Endodermal cell (in vitro differentiated cells): ENCODE results near the gene STX19. TPM values are rescaled to one million over a fixed set of nuclear protein-coding genes. Genes with fewer than 3 reads are reported as not detected.

ENCODE experiments used
- DNase-seq: peaks from one replicate; pipeline ENCODE4 v3.0.0-alpha.2; 2017
- H3K27ac ChIP-seq: 2 replicates; pipeline ENCODE4 v1.5.1; 2013; ENCODE audit warnings: mild to moderate bottlenecking, low read depth, low read length, moderate library complexity
- H3K27me3 ChIP-seq: 2 replicates; pipeline ENCODE4 v1.6.1; 2013; ENCODE audit warnings: mild to moderate bottlenecking, low read length, moderate library complexity; ENCODE audit not compliant: insufficient read depth, control insufficient read depth, poor library complexity, severe bottlenecking
- H3K36me3 ChIP-seq: 2 replicates; pipeline ENCODE4 v1.7.0; 2013; ENCODE audit warnings: mild to moderate bottlenecking, low read length, moderate library complexity; ENCODE audit not compliant: control insufficient read depth, insufficient read depth
- H3K4me1 ChIP-seq: one replicate; pipeline ENCODE4 v1.7.0; 2013; ENCODE audit warnings: low read length; ENCODE audit not compliant: control insufficient read depth, insufficient read depth
- H3K4me3 ChIP-seq: 2 replicates; pipeline ENCODE4 v1.5.1; 2013; ENCODE audit warnings: mild to moderate bottlenecking, low read length, moderate library complexity
- H3K9ac ChIP-seq: 2 replicates; pipeline ENCODE4 v1.6.1; 2013; ENCODE audit warnings: mild to moderate bottlenecking, low read length, moderate library complexity; ENCODE audit not compliant: poor library complexity, severe bottlenecking; ENCODE audit errors: extremely low read depth
- H3K9me3 ChIP-seq: 2 replicates; pipeline ENCODE4 v1.6.1; 2013; ENCODE audit warnings: mild to moderate bottlenecking, low read length, moderate library complexity; ENCODE audit not compliant: control insufficient read depth
- H3K27ac Mint-ChIP-seq: 2 replicates; pipeline ENCODE4 v1.8.0; 2020; ENCODE audit warnings: mixed read lengths
- H3K27me3 Mint-ChIP-seq: 2 replicates; pipeline ENCODE4 v1.8.0; 2021; ENCODE audit warnings: mild to moderate bottlenecking, mixed read lengths; ENCODE audit not compliant: insufficient read depth
- H3K36me3 Mint-ChIP-seq: 2 replicates; pipeline ENCODE4 v1.8.0; 2020; ENCODE audit warnings: low read depth, mixed read lengths
- H3K4me1 Mint-ChIP-seq: 2 replicates; pipeline ENCODE4 v1.8.0; 2020; ENCODE audit warnings: mixed read lengths
- H3K4me3 Mint-ChIP-seq: 2 replicates; pipeline ENCODE4 v1.8.0; 2020; ENCODE audit warnings: mild to moderate bottlenecking, moderate library complexity, mixed read lengths
- H3K9me3 Mint-ChIP-seq: 2 replicates; pipeline ENCODE4 v1.8.0; 2020; ENCODE audit warnings: mild to moderate bottlenecking, mixed read lengths
- WGBS, 2 experiments: methylation state at CpG; one replicate each; pipeline versions ENCODE4 v1.1.5 to v1.1.7; 2013; ENCODE audit warnings: missing lambda C conversion rate in 2 of 2, mixed read lengths in 1 of 2; ENCODE audit not compliant: insufficient coverage in 1 of 2, insufficient read length in 1 of 2; 5-methylcytosine and 5-hydroxymethylcytosine counted together
- total RNA-seq, 2 donors: library from RNA; stranded (reverse); fragmentation: NEBNext Ultra II Directional in 1 of 2; extraction: Animal tissue kit (Norgen Biotek cat#: 25700) in 1 of 2; gene quantifications; 2 replicates in 1 of 2; 3 replicates in 1 of 2; pipeline ENCODE4 v1.2.1, GENCODE V29; 2021
- TF ChIP-seq, protein P1 (sequence below): fragments of 200-600 bp; sonication (generic); conservative IDR thresholded peaks from 2 replicates; pipeline ENCODE4 v1.5.0; 2021; ENCODE audit warnings: antibody characterized with exemption, mild to moderate bottlenecking

Gene STX19
- total RNA-seq, 2 donors from 2014 or later, result not detected

GRCh38 chr3:93983408-93983807 is 45.0 kb downstream of the STX19 start:
- no peak overlapping the region for H3K27ac ChIP-seq
- H3K4me1 ChIP-seq, result no peaks in the 10 kb centered on the region
- no peaks in the 10 kb centered on the region for H3K27me3 ChIP-seq
- H3K27me3 Mint-ChIP-seq, result no peaks in the 10 kb centered on the region
- WGBS, 2 experiments, result 83 to 91% methylated on average over 1 to 3 of the region's 3 CpGs
- H3K36me3 Mint-ChIP-seq, result no peaks in the 10 kb centered on the region
- no peak overlapping the region for H3K4me3 ChIP-seq
- no peak overlapping the region for H3K4me3 Mint-ChIP-seq
- H3K4me1 Mint-ChIP-seq, result peaks cover 8% of the 10 kb centered on the region
- no peaks in the 10 kb centered on the region for H3K9me3 ChIP-seq
- no peak for DNase-seq
- no peak overlapping the region for H3K9ac ChIP-seq
- no peaks in the 10 kb centered on the region for H3K36me3 ChIP-seq
- H3K27ac Mint-ChIP-seq, result no peak overlapping the region
- TF ChIP-seq, protein P1, sequence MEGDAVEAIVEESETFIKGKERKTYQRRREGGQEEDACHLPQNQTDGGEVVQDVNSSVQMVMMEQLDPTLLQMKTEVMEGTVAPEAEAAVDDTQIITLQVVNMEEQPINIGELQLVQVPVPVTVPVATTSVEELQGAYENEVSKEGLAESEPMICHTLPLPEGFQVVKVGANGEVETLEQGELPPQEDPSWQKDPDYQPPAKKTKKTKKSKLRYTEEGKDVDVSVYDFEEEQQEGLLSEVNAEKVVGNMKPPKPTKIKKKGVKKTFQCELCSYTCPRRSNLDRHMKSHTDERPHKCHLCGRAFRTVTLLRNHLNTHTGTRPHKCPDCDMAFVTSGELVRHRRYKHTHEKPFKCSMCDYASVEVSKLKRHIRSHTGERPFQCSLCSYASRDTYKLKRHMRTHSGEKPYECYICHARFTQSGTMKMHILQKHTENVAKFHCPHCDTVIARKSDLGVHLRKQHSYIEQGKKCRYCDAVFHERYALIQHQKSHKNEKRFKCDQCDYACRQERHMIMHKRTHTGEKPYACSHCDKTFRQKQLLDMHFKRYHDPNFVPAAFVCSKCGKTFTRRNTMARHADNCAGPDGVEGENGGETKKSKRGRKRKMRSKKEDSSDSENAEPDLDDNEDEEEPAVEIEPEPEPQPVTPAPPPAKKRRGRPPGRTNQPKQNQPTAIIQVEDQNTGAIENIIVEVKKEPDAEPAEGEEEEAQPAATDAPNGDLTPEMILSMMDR, result no peak
- H3K9me3 Mint-ChIP-seq, result no peaks in the 10 kb centered on the region

- Mint-ChIP-seq H3K36me3 (no peaks in the 10 kb centered on the region), H3K9me3 (no peaks in the 10 kb centered on the region), H3K4me3 (peak overlapping the region; percentile 83), H3K4me1 (peaks cover 6% of the 10 kb centered on the region), H3K27ac (no peak overlapping the region), H3K27me3 (peaks cover 7% of the 10 kb centered on the region)
- WGBS, 2 experiments, result 93 to 96% methylated on average over 10 to 13 of the region's 13 CpGs
- TF ChIP-seq, protein P1, result no peak
- no peak for DNase-seq
- Histone ChIP-seq H3K9ac (no peak overlapping the region), H3K36me3 (no peaks in the 10 kb centered on the region), H3K27me3 (no peaks in the 10 kb centered on the region), H3K9me3 (no peaks in the 10 kb centered on the region), H3K4me1 (no peaks in the 10 kb centered on the region), H3K27ac (no peak overlapping the region), H3K4me3 (peak overlapping the region; percentile 98)
Observed at GRCh38 chr3:93981649-93982048, 46.7 kb downstream of the STX19 start.

DNA sequence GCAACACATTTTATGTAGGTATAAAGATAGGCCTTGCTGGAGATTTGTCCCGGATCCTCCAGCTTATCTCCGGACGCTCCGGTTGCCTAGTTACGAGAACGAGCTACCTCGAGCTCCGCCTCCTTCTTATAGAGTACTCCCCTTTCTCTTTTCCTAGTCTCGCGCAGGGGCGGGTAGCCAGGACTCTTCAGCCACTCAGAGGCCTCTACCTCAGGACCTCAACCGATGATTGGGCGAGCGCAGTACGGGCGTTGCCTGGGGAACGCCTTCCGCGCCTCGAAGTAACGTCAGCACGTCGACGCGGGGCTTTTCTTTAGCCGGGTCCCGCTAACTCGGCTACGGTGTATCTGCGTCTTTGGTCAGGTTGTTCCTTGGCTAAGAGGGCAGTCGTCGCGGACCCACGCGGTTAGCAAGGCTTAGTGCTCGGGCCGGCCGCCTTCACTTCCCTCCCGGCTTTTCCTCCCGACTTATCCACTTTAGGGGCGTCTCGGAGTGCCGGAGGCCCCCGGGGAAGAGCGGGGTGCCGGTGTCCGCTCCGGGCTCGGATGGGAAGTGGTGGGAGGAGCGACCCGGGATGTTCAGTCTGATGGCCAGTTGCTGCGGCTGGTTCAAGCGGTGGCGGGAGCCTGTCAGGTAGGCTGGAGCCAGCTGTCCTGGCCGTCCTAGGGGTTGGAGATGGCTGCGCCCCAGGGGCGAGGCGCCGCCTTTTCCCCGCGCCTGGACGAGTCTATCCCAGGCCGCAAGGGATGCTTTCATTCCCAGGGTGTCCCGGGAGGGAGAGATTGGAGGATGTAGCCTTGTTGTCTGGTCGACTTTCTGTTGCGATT is 48.3 kb downstream of the STX19 start, which contains the start of gene ARL13B:
TSS of gene ARL13B (plus strand) at position 306 of the 827 bp plus-strand sequence. CDS start at position 575, 269 bp downstream.
- Histone ChIP-seq H3K9me3 (no peaks in the 10 kb centered on the region), H3K4me1 (no peaks in the 10 kb centered on the region), H3K27me3 (no peaks in the 10 kb centered on the region), H3K9ac (peak within 1 kb of the TSS; percentile 79), H3K27ac (peak within 1 kb of the TSS; percentile 95), H3K4me3 (peak within 1 kb of the TSS; percentile 98), H3K36me3 (no peaks in the 10 kb centered on the region)
- WGBS, 2 experiments, result 0 to 7% methylated on average over 18 to 66 of the region's 66 CpGs
- Mint-ChIP-seq H3K36me3 (no peaks in the 10 kb centered on the region), H3K4me3 (peak within 1 kb of the TSS; percentile 83), H3K27ac (peak within 1 kb of the TSS; percentile 88), H3K27me3 (peaks cover 22% of the 10 kb centered on the region), H3K9me3 (no peaks in the 10 kb centered on the region), H3K4me1 (peaks cover 6% of the 10 kb centered on the region)
- TF ChIP-seq, protein P1, result no peak
- peak; percentile 99 for DNase-seq
